ENCODE measurements around the gene MKI67. TPM values are rescaled to one million over a fixed set of nuclear protein-coding genes. Genes with fewer than 3 reads are reported as not detected.

Gene MKI67
- 1 to 10 TPM in 1 of 2 donors, under 1 TPM in 1; 0.35 to 4.0 TPM for total RNA-seq

GRCh38 chr10:128125944-128126764 is at the start of gene MKI67:
Gene MKI67 (minus strand): TSS chr10:128126423. CDS start chr10:128125667, 756 bp downstream.
- Histone ChIP-seq H3K4me3 (peak within 1 kb of the TSS; percentile 42 to 68), H3K27ac (no peak within 1 kb of the TSS), H3K27me3 (peaks cover 0 to 11% of the 10 kb centered on the region in 2 donors), H3K9me3 (no peaks in the 10 kb centered on the region), H3K36me3 (no peaks in the 10 kb centered on the region), H3K4me1 (peaks cover 0 to 23% of the 10 kb centered on the region in 2 donors)
- peak; percentile 75 for DNase-seq (ENCODE audit: low spot score)
- TF ChIP-seq CTCF (IDR thresholded peaks at IDR 0.05) = no peak

- Histone ChIP-seq H3K36me3 (no peaks in the 10 kb centered on the region), H3K27me3 (no peaks in the 10 kb centered on the region), H3K4me1 (no peaks in the 10 kb centered on the region), H3K27ac (no peak overlapping the region), H3K4me3 (no peak overlapping the region), H3K9me3 (peaks cover 0 to 39% of the 10 kb centered on the region in 2 donors)
- DNase-seq (ENCODE audit: low spot score) = no peak
- TF ChIP-seq CTCF (IDR thresholded peaks at IDR 0.05) = no peak
Measured at GRCh38 chr10:128174581-128175559, 48.6 kb upstream of the MKI67 start.

- peaks cover 0 to 39% of the 10 kb centered on the region in 2 donors for H3K9me3 ChIP-seq
- no peak overlapping the region for H3K4me3 ChIP-seq
- TF ChIP-seq CTCF (IDR thresholded peaks at IDR 0.05) = no peak
- no peaks in the 10 kb centered on the region for H3K4me1 ChIP-seq
- DNase-seq (ENCODE audit: low spot score) = no peak
- no peak overlapping the region for H3K27ac ChIP-seq
- no peaks in the 10 kb centered on the region for H3K27me3 ChIP-seq
- H3K36me3 ChIP-seq = no peaks in the 10 kb centered on the region
Measured at GRCh38 chr10:128173386-128173785, 47.2 kb upstream of the MKI67 start.

GRCh38 chr10:128172756-128173155 is 46.5 kb upstream of the MKI67 start:
- Histone ChIP-seq H3K4me1 (no peaks in the 10 kb centered on the region), H3K27me3 (no peaks in the 10 kb centered on the region), H3K36me3 (no peaks in the 10 kb centered on the region), H3K4me3 (no peak overlapping the region), H3K27ac (no peak overlapping the region), H3K9me3 (peaks cover 0 to 39% of the 10 kb centered on the region in 2 donors)
- no peak for DNase-seq (ENCODE audit: low spot score)
- TF ChIP-seq CTCF (IDR thresholded peaks at IDR 0.05) = no peak

- Histone ChIP-seq H3K9me3 (peaks cover 0 to 25% of the 10 kb centered on the region in 2 donors), H3K27me3 (no peaks in the 10 kb centered on the region), H3K36me3 (no peaks in the 10 kb centered on the region), H3K27ac (no peak overlapping the region), H3K4me1 (no peaks in the 10 kb centered on the region), H3K4me3 (no peak overlapping the region)
- TF ChIP-seq CTCF (IDR thresholded peaks at IDR 0.05) = no peak
- DNase-seq (ENCODE audit: low spot score) = no peak
Measured at GRCh38 chr10:128169811-128170379, 43.7 kb upstream of the MKI67 start.

Measured in right atrium auricular region (tissue), 2 donors.